DOHH2 (cell line): ENCODE results near the gene TMCO4.

Experiments used
- H3F3A ChIP-seq: fragments of 200-600 bp; sonication (generic), shearing (Covaris generic); 2 replicates; pipeline ENCODE4 v1.6.0; 2016; ENCODE audit warnings: antibody characterized with exemption, mild to moderate bottlenecking; ENCODE audit not compliant: control insufficient read depth, insufficient read depth
- H3K27ac ChIP-seq: fragments of 200-600 bp; sonication (generic); 2 replicates; pipeline ENCODE4 v1.5.1; 2014; ENCODE audit warnings: low read depth, mild to moderate bottlenecking, low read length, moderate library complexity
- H3K27me3 ChIP-seq: fragments of 200-600 bp; sonication (generic); 2 replicates; pipeline ENCODE4 v1.6.1; 2014; ENCODE audit warnings: mild to moderate bottlenecking, low read length, mixed read lengths; ENCODE audit not compliant: control insufficient read depth
- H3K36me3 ChIP-seq: fragments of 200-600 bp; sonication (generic); 2 replicates; pipeline ENCODE4 v1.6.1; 2014; ENCODE audit warnings: mild to moderate bottlenecking, low read length, moderate library complexity, mixed read lengths; ENCODE audit not compliant: control insufficient read depth
- H3K4me1 ChIP-seq: fragments of 200-600 bp; sonication (generic); 2 replicates; pipeline ENCODE4 v1.6.1; 2014; ENCODE audit warnings: mild to moderate bottlenecking, low read length, mixed read lengths; ENCODE audit not compliant: control insufficient read depth
- H3K4me2 ChIP-seq: fragments of 200-600 bp; sonication (generic); 2 replicates; pipeline ENCODE4 v1.6.0; 2014; ENCODE audit warnings: mild to moderate bottlenecking, low read length, moderate library complexity
- H3K4me3 ChIP-seq: fragments of 200-600 bp; sonication (generic); 2 replicates; pipeline ENCODE4 v1.5.1; 2014; ENCODE audit warnings: mild to moderate bottlenecking, low read length, mixed read lengths
- H3K79me2 ChIP-seq: fragments of 200-600 bp; sonication (generic); 2 replicates; pipeline ENCODE4 v1.6.1; 2014; ENCODE audit warnings: mild to moderate bottlenecking, low read length, mixed read lengths; ENCODE audit not compliant: control insufficient read depth
- H3K9me2 ChIP-seq: fragments of 200-600 bp; sonication (generic); replicated peaks from 2 replicates; pipeline ENCODE4 v1.6.1; 2014; ENCODE audit warnings: mild to moderate bottlenecking, low read length, mixed read lengths; ENCODE audit not compliant: control insufficient read depth
- H3K9me3 ChIP-seq: fragments of 200-600 bp; sonication (generic); 2 replicates; pipeline ENCODE4 v1.6.1; 2014; ENCODE audit warnings: antibody characterized with exemption, low read length, mixed read lengths; ENCODE audit not compliant: control insufficient read depth, insufficient read depth
- H4K20me1 ChIP-seq: fragments of 200-600 bp; sonication (generic); 2 replicates; pipeline ENCODE4 v1.6.0; 2014; ENCODE audit warnings: low read depth, mild to moderate bottlenecking, antibody characterized with exemption, low read length, moderate library complexity; ENCODE audit not compliant: control insufficient read depth, insufficient read depth
- CTCF ChIP-seq: fragments of 200-600 bp; sonication (generic); IDR thresholded peaks from one replicate; pipeline ENCODE4 v1.5.1; 2014; ENCODE audit warnings: antibody characterized with exemption, mild to moderate bottlenecking, low read depth, low read length; ENCODE audit not compliant: poor library complexity, severe bottlenecking
- EZH2phosphoT487 ChIP-seq: fragments of 200-600 bp; sonication (generic); IDR thresholded peaks from 2 replicates; pipeline ENCODE4 v1.6.1; 2017; ENCODE audit warnings: borderline replicate concordance, mild to moderate bottlenecking, antibody characterized with exemption, low read length, moderate library complexity, mixed read lengths

TMCO4 gene

GRCh38 chr1:19665496-19666465, 133.9 kb downstream of the TMCO4 start:
- peaks cover 27% of the 10 kb centered on the region for H3K27me3 ChIP-seq
- H3K4me3 ChIP-seq = no peak overlapping the region
- no peaks in the 10 kb centered on the region for H3K9me2 ChIP-seq
- no peak overlapping the region for H3K27ac ChIP-seq
- no peak for TF ChIP-seq CTCF
- TF ChIP-seq EZH2phosphoT487 = no peak
- no peak overlapping the region for H3K4me2 ChIP-seq
- H3K9me3 ChIP-seq = no peaks in the 10 kb centered on the region
- H3K36me3 ChIP-seq = no peaks in the 10 kb centered on the region
- no peaks in the 10 kb centered on the region for H3K79me2 ChIP-seq
- H3F3A ChIP-seq = peaks cover 4% of the 10 kb centered on the region; the same call in 1 of the 2 replicates
- H3K4me1 ChIP-seq = no peaks in the 10 kb centered on the region
- no peaks in the 10 kb centered on the region for H4K20me1 ChIP-seq

GRCh38 chr1:19665186-19665495, 134.6 kb downstream of the TMCO4 start:
- Histone ChIP-seq H3K36me3 (no peaks in the 10 kb centered on the region), H3K4me1 (no peaks in the 10 kb centered on the region), H3K9me3 (no peaks in the 10 kb centered on the region), H3K4me3 (no peak overlapping the region), H3K27ac (no peak overlapping the region), H3K9me2 (no peaks in the 10 kb centered on the region), H4K20me1 (no peaks in the 10 kb centered on the region), H3K27me3 (peaks cover 27% of the 10 kb centered on the region), H3F3A (peaks cover 4% of the 10 kb centered on the region; the same call in 1 of the 2 replicates), H3K4me2 (no peak overlapping the region), H3K79me2 (no peaks in the 10 kb centered on the region)
- TF ChIP-seq EZH2phosphoT487 (no peak), CTCF (no peak)

GRCh38 chr1:19664453-19665185, 135.1 kb downstream of the TMCO4 start, which contains the start of gene HTR6:
Gene HTR6 (plus strand): TSS chr1:19664875. CDS start chr1:19665754, 879 bp downstream.
- Histone ChIP-seq H3K9me3 (no peaks in the 10 kb centered on the region), H3K79me2 (no peaks in the 10 kb centered on the region), H3K4me1 (peaks cover under 1% of the 10 kb centered on the region; the same call in 1 of the 2 replicates), H3K27me3 (peaks cover 27% of the 10 kb centered on the region), H3F3A (peaks cover 4% of the 10 kb centered on the region; the same call in 1 of the 2 replicates), H3K9me2 (no peaks in the 10 kb centered on the region), H3K27ac (no peak within 1 kb of the TSS), H4K20me1 (no peaks in the 10 kb centered on the region), H3K36me3 (no peaks in the 10 kb centered on the region), H3K4me3 (no peak within 1 kb of the TSS), H3K4me2 (no peak within 1 kb of the TSS)
- no peak for TF ChIP-seq CTCF
